ENCODE measurements around the gene DAGLA.

The DAGLA gene

GRCh38 chr11:61771985-61772455 is 91.8 kb downstream of the DAGLA start:
- TF ChIP-seq CTCF (IDR thresholded peaks at IDR 0.05; ENCODE audit: insufficient read depth, low read length, missing control alignments), result no peak
- DNase-seq (ENCODE audit: low read depth, low spot score), result no peak
- CTCF ChIA-PET, result interaction anchor here (1.0 to 12.8 kb wide), 4 partner anchors 10 to 39 kb away, joined by 3 to 97 read pairs (median 4); no protein-coding TSS in a partner anchor
- POLR2A ChIA-PET, result no interaction called here
- H3K4me3 ChIP-seq (ENCODE audit: low read depth, low read length), result no peak overlapping the region

DNA sequence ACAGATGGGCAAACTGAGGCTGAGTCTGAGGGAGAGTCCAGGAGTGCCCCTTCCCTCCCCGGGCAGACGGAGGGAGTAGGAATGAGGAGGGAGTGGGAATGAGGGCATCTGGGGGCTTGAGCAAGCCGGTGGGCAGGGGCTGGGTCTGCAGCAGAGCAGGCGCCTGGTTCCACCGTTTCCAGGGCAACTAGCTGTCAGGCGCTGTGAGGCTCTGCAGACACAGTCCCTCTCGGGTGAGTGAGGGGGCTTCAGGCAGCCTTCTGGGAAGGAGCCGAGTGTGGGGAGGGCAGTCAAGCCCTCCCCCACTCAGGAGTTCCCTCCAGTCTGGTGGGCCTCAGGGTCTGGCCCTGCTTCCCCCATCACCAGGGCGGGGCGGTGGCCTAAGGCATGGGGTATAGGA is 93.2 kb downstream of the DAGLA start:
- POLR2A ChIA-PET, result no interaction called here
- TF ChIP-seq CTCF (IDR thresholded peaks at IDR 0.05; ENCODE audit: insufficient read depth, low read length, missing control alignments), result no peak

GRCh38 chr11:61773809-61774208 is 93.6 kb downstream of the DAGLA start:
- H3K4me3 ChIP-seq (ENCODE audit: low read depth, low read length), result no peak overlapping the region
- no peak for DNase-seq (ENCODE audit: low read depth, low spot score)
- CTCF ChIA-PET, result interaction anchor here (1.0 to 2.4 kb wide), 2 partner anchors 24 to 334 kb away, joined by 3 to 14 read pairs; no protein-coding TSS in a partner anchor
- TF ChIP-seq CTCF (IDR thresholded peaks at IDR 0.05; ENCODE audit: insufficient read depth, low read length, missing control alignments), result no peak
- POLR2A ChIA-PET, result no interaction called here

More for the DNA sequence above, 93.2 kb downstream of the DAGLA start:
- DNase-seq (ENCODE audit: low read depth, low spot score), result no peak
- CTCF ChIA-PET, result interaction anchor here (12.8 kb wide), 1 partner anchor 25 kb away, joined by 97 read pairs; no protein-coding TSS in a partner anchor
- H3K4me3 ChIP-seq (ENCODE audit: low read depth, low read length), result no peak overlapping the region

- ChIA-PET CTCF (interaction anchor here (1.0 to 9.2 kb wide), 5 partner anchors 16 to 334 kb away, joined by 3 to 92 read pairs (median 9); partner anchors contain the start of genes FEN1, MYRF and TMEM258), POLR2A (no interaction called here)
- DNase-seq (ENCODE audit: low read depth, low spot score), result no peak
- no peak for TF ChIP-seq CTCF (IDR thresholded peaks at IDR 0.05; ENCODE audit: insufficient read depth, low read length, missing control alignments)
- no peak overlapping the region for H3K4me3 ChIP-seq (ENCODE audit: low read depth, low read length)
Observed at GRCh38 chr11:61774411-61774810, 94.2 kb downstream of the DAGLA start.

DNA sequence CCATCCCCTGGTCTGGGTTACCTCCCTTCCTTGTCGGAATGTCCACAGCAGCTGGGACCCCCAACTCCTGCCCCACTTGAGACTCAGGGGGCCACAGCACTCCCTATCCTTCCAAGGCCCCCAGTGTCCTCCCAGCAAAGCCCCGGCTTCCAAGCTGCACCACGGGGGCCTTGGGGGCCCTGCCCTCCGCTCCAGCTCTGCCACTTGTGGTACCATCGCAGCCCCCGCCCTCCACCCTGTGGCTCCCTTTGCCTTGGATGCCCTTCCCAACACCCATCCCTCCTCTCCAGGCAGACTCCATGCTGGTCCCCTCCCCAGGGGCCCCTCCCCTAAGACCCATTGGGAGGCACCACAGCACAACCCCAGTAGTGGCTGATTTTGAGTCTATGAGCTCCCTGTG is 94.9 kb downstream of the DAGLA start:
- no peak for TF ChIP-seq CTCF (IDR thresholded peaks at IDR 0.05; ENCODE audit: insufficient read depth, low read length, missing control alignments)
- CTCF ChIA-PET, result interaction anchor here (1.2 to 9.2 kb wide), 10 partner anchors 11 to 333 kb away, joined by 3 to 92 read pairs (median 8); partner anchors contain the start of genes FEN1, MYRF and TMEM258
- no peak overlapping the region for H3K4me3 ChIP-seq (ENCODE audit: low read depth, low read length)
- DNase-seq (ENCODE audit: low read depth, low spot score), result no peak
- POLR2A ChIA-PET, result no interaction called here

GRCh38 chr11:61775606-61776554 is 95.7 kb downstream of the DAGLA start:
- no peak for DNase-seq (ENCODE audit: low read depth, low spot score)
- ChIA-PET CTCF (interaction anchor here (0.7 to 9.2 kb wide), 16 partner anchors 9 to 332 kb away, joined by 3 to 92 read pairs (median 6); partner anchors contain the start of genes FEN1, MYRF and TMEM258), POLR2A (no interaction called here)
- no peak for TF ChIP-seq CTCF (IDR thresholded peaks at IDR 0.05; ENCODE audit: insufficient read depth, low read length, missing control alignments)
- no peak overlapping the region for H3K4me3 ChIP-seq (ENCODE audit: low read depth, low read length)
